A673 (cell line): Measurements from ENCODE around the gene VPS9D1. TPM values are rescaled to one million over a fixed set of nuclear protein-coding genes. Genes with fewer than 3 reads are reported as not detected.

Experiments used
- BruUV-seq: library from RNA; stranded (reverse); fragments of 400-500 nt; replicated peaks from 2 replicates; lab custom pipeline; 2021; lab: Mats Ljungman, UMichigan
- CTCF ChIA-PET: fragments of 300-600 bp; sonication (Branson Sonifier 250); formaldehyde crosslinking; loops from one replicate; lab custom pipeline; 2022; ENCODE audit warnings: antibody characterized with exemption; lab: Charles Lee
- POLR2A ChIA-PET: fragments of 300-600 bp; sonication (Branson Sonifier 250); formaldehyde crosslinking; loops from one replicate; lab custom pipeline; 2022; ENCODE audit warnings: antibody characterized with exemption; ENCODE audit not compliant: low non-redundant PET; lab: Charles Lee
- DNase-seq: peaks from one replicate; pipeline ENCODE4 v3.0.0-alpha.2; 2015; ENCODE audit warnings: low spot score
- H3K27ac ChIP-seq: fragments of 200-600 bp; sonication (generic); 2 replicates; pipeline ENCODE4 v1.5.1; 2016; ENCODE audit warnings: mixed run types, low read depth, mild to moderate bottlenecking, mixed read lengths, antibody characterized with exemption, low read length; ENCODE audit not compliant: poor library complexity, severe bottlenecking
- H3K27me3 ChIP-seq: fragments of 200-600 bp; sonication (generic); replicated peaks from 2 replicates; pipeline ENCODE4 v1.6.1; 2017; ENCODE audit warnings: mixed run types, low read depth, mild to moderate bottlenecking, mixed read lengths, antibody characterized with exemption, low read length; ENCODE audit not compliant: insufficient read depth, poor library complexity
- H3K36me3 ChIP-seq: fragments of 200-600 bp; sonication (generic); 2 replicates; pipeline ENCODE4 v1.6.1; 2016; ENCODE audit warnings: mixed run types, mild to moderate bottlenecking, mixed read lengths, antibody characterized with exemption, low read length; ENCODE audit not compliant: insufficient read depth, poor library complexity, severe bottlenecking
- H3K4me1 ChIP-seq: fragments of 200-600 bp; sonication (generic); 2 replicates; pipeline ENCODE4 v1.6.1; 2017; ENCODE audit warnings: mixed run types, mild to moderate bottlenecking, mixed read lengths, antibody characterized with exemption, low read length; ENCODE audit not compliant: insufficient read depth, poor library complexity, severe bottlenecking
- H3K4me3 ChIP-seq: fragments of 200-600 bp; sonication (generic); 2 replicates; pipeline ENCODE4 v1.5.1; 2016; ENCODE audit warnings: low read depth, mixed run types, mild to moderate bottlenecking, mixed read lengths, low read length; ENCODE audit not compliant: poor library complexity, severe bottlenecking
- H3K9me3 ChIP-seq: fragments of 200-600 bp; sonication (generic); 2 replicates; pipeline ENCODE4 v1.6.1; 2016; ENCODE audit warnings: mixed run types, low read depth, mild to moderate bottlenecking, mixed read lengths, antibody characterized with exemption, low read length; ENCODE audit not compliant: poor library complexity, severe bottlenecking
- CTCF ChIP-seq: fragments of 300-800, 200-600 bp; sonication (generic); conservative IDR thresholded peaks from 2 replicates; pipeline ENCODE4 v1.5.1; 2017; ENCODE audit warnings: low read depth, mild to moderate bottlenecking, antibody characterized with exemption, low read length, moderate library complexity, mixed read lengths
- EZH2 ChIP-seq: fragments of 200-600 bp; sonication (generic); IDR thresholded peaks from 2 replicates; pipeline ENCODE4 v1.6.1; 2017; ENCODE audit warnings: borderline replicate concordance, low read depth, mild to moderate bottlenecking, mixed read lengths, antibody characterized with exemption, low read length; ENCODE audit not compliant: poor library complexity, severe bottlenecking
- intact Hi-C: fragments of 100-400 bp; cut with micrococcal nuclease; formaldehyde crosslinking; loops from one replicate; pipeline ENCODE4 v1.10.0; 2022; ENCODE audit not compliant: unreplicated experiment
- total RNA-seq: library from RNA; stranded (reverse); gene quantifications from 2 replicates; pipeline ENCODE4 v1.2.3, GENCODE V29; 2021

Gene VPS9D1
- total RNA-seq, 1 experiment from 2014 or later, result 3.4 TPM

- ChIA-PET CTCF (no interaction called here), POLR2A (no interaction called here)
- no TSS peak for BruUV-seq
- peaks cover 18% of the 10 kb centered on the region for H3K4me1 ChIP-seq
- intact Hi-C loops, result no loop called here
- H3K4me3 ChIP-seq, result no peak overlapping the region
- H3K9me3 ChIP-seq, result no peaks in the 10 kb centered on the region
- peaks cover 30% of the 10 kb centered on the region for H3K36me3 ChIP-seq
- H3K27ac ChIP-seq, result no peak overlapping the region
- no peak for TF ChIP-seq CTCF
- no peak for TF ChIP-seq EZH2
- no peaks in the 10 kb centered on the region for H3K27me3 ChIP-seq
- no peak for DNase-seq
Observed at GRCh38 chr16:89660146-89660545, 60.6 kb downstream of the VPS9D1 start.

- no peak for TF ChIP-seq EZH2
- TF ChIP-seq CTCF, result no peak
- no peaks in the 10 kb centered on the region for H3K27me3 ChIP-seq
- peak overlapping the region; percentile 96 for H3K4me3 ChIP-seq
- peaks cover 26% of the 10 kb centered on the region for H3K36me3 ChIP-seq
- no peaks in the 10 kb centered on the region for H3K9me3 ChIP-seq
- POLR2A ChIA-PET, result no interaction called here
- intact Hi-C loops, result no loop called here
- H3K27ac ChIP-seq, result peak overlapping the region; percentile 85
- BruUV-seq, result no TSS peak
- DNase-seq, result no peak
- CTCF ChIA-PET, result no interaction called here
- peaks cover 18% of the 10 kb centered on the region for H3K4me1 ChIP-seq
Observed at GRCh38 chr16:89658221-89658879, 62.3 kb downstream of the VPS9D1 start.

- H3K4me3 ChIP-seq, result peak within 1 kb of the TSS; percentile 96
- H3K9me3 ChIP-seq, result no peaks in the 10 kb centered on the region
- peaks cover 18% of the 10 kb centered on the region for H3K4me1 ChIP-seq
- H3K27me3 ChIP-seq, result no peaks in the 10 kb centered on the region
- intact Hi-C loops, result no loop called here
- peaks cover 26% of the 10 kb centered on the region for H3K36me3 ChIP-seq
- ChIA-PET POLR2A (no interaction called here), CTCF (interaction anchor here (0.6 kb wide), 3 partner anchors 15 to 251 kb away, joined by 3 to 8 read pairs (median 6); no protein-coding TSS in a partner anchor)
- DNase-seq, result peak; percentile 92
- no TSS peak for BruUV-seq
- TF ChIP-seq CTCF (no peak), EZH2 (no peak)
- H3K27ac ChIP-seq, result peak within 1 kb of the TSS; percentile 85
Observed at GRCh38 chr16:89657442-89658220, 63.1 kb downstream of the VPS9D1 start, which contains the start of the genes CHMP1A and SPATA33. Gene CHMP1A (minus strand): TSS chr16:89657708. CDS start chr16:89657588, 120 bp downstream. Gene SPATA33 (plus strand): TSS chr16:89657836. CDS start chr16:89657912, 76 bp downstream.

Other genes starting within 250 kb of the VPS9D1 start
- 217 and 248 TPM in 2 replicates for gene ANKRD11, start 230.3 kb downstream of the VPS9D1 start, total RNA-seq
- gene SPG7, start 212.5 kb downstream of the VPS9D1 start, total RNA-seq, result 100 and 113 TPM in 2 replicates
- gene RPL13, start 160.2 kb downstream of the VPS9D1 start, total RNA-seq, result 2,140 and 2,205 TPM in 2 replicates
- 108 and 109 TPM in 2 replicates for gene CPNE7, start 145.1 kb downstream of the VPS9D1 start, total RNA-seq
- gene DPEP1, start 107.3 kb downstream of the VPS9D1 start, total RNA-seq, result 0.49 and 0.52 TPM in 2 replicates
- gene CHMP1A, start 63.2 kb downstream of the VPS9D1 start, total RNA-seq, result 104 and 110 TPM in 2 replicates
- 39.1 and 46.7 TPM in 2 replicates for gene SPATA33, start 63.1 kb downstream of the VPS9D1 start, total RNA-seq
- 98.0 and 104 TPM in 2 replicates for gene CDK10, start 34.2 kb downstream of the VPS9D1 start, total RNA-seq
- gene SPATA2L, start 19.2 kb downstream of the VPS9D1 start, total RNA-seq, result 15.8 and 19.1 TPM in 2 replicates
- 37.2 and 37.3 TPM in 2 replicates for gene ZNF276, start 639 bp upstream of the VPS9D1 start, total RNA-seq
- gene FANCA, start 95.7 kb upstream of the VPS9D1 start, total RNA-seq, result 198 and 207 TPM in 2 replicates
- 18.9 and 20.6 TPM in 2 replicates for gene SPIRE2, start 107.6 kb upstream of the VPS9D1 start, total RNA-seq
- 190 and 202 TPM in 2 replicates for gene TCF25, start 152.7 kb upstream of the VPS9D1 start, total RNA-seq
- gene MC1R, start 198.0 kb upstream of the VPS9D1 start, total RNA-seq, result 13.4 and 16.6 TPM in 2 replicates
- 273 and 297 TPM in 2 replicates for gene TUBB3, start 202.4 kb upstream of the VPS9D1 start, total RNA-seq
- gene DEF8, start 227.9 kb upstream of the VPS9D1 start, total RNA-seq, result 88.8 and 90.1 TPM in 2 replicates